GM12878 (cell line): ENCODE results near the gene AK4. TPM values are rescaled to one million over a fixed set of nuclear protein-coding genes. Genes with fewer than 3 reads are reported as not detected.

ENCODE experiments used
- ATAC-seq: fragments of 200-7000 bp; cut with Tn5 transposase; 3 replicates; pipeline ENCODE4 v1.9.1; 2020; ENCODE audit warnings: mild to moderate bottlenecking, moderate library complexity
- BruUV-seq: library from RNA; stranded (reverse); fragments of 400-500 nt; replicated peaks from 2 replicates; lab custom pipeline; 2021; lab: Mats Ljungman, UMichigan
- CTCF ChIA-PET: fragments of 300-600 bp; sonication (Branson Sonifier 250); formaldehyde crosslinking; extraction: SDS; loops from one replicate; lab custom pipeline; 2021; ENCODE audit warnings: inconsistent platforms; lab: Yijun Ruan, JAX
- POLR2A ChIA-PET: fragments of 350-600 bp; formaldehyde crosslinking; extraction: SDS; loops from one replicate; lab custom pipeline; 2021; ENCODE audit warnings: inconsistent platforms; lab: Charles Lee
- RAD21 ChIA-PET: fragments of 300-600 bp; sonication (Branson Sonifier 250); formaldehyde crosslinking; loops from one replicate; lab custom pipeline; 2023; ENCODE audit warnings: antibody characterized with exemption; ENCODE audit not compliant: unreplicated experiment; lab: Charles Lee
- SMC1A ChIA-PET: fragments of 300-600 bp; sonication (Branson Sonifier 250); formaldehyde crosslinking; loops from one replicate; lab custom pipeline; 2023; ENCODE audit not compliant: unreplicated experiment, uncharacterized antibody; lab: Charles Lee
- DNase-seq: peaks from one replicate; pipeline ENCODE4 v3.0.0-alpha.2; 2011; ENCODE audit warnings: low read depth, low spot score
- FAIRE-seq: peaks from 3 replicates; lab custom pipeline; 2011; peaks lifted over from hg19 to GRCh38; lab: Jason Lieb, UNC
- H2AFZ ChIP-seq: 2 replicates; pipeline ENCODE4 v1.6.0; 2011; ENCODE audit warnings: low read depth, low read length, control low read depth; ENCODE audit not compliant: control insufficient read depth
- H3K27ac ChIP-seq: 2 replicates; pipeline ENCODE4 v1.5.1; 2011; ENCODE audit warnings: control low read depth; ENCODE audit not compliant: control insufficient read depth, insufficient read depth
- H3K27me3 ChIP-seq, 2 experiments: replicated peaks in 1 of 2; 2 replicates each; pipeline versions ENCODE4 v1.6.0 to v1.6.1; 2011; ENCODE audit warnings: low read length in 1 of 2; ENCODE audit not compliant: control insufficient read depth in 2 of 2, insufficient read depth in 2 of 2
- H3K36me3 ChIP-seq, 2 experiments: 2 replicates each; pipeline ENCODE4 v1.5.1; 2011; ENCODE audit warnings: low read length in 1 of 2; ENCODE audit not compliant: control insufficient read depth in 2 of 2, insufficient read depth in 2 of 2
- H3K4me1 ChIP-seq: 2 replicates; pipeline ENCODE4 v1.6.1; 2011; ENCODE audit warnings: mild to moderate bottlenecking, low read length, moderate library complexity, mixed read lengths; ENCODE audit not compliant: control insufficient read depth, insufficient read depth
- H3K4me2 ChIP-seq: 2 replicates; pipeline ENCODE4 v1.6.0; 2011; ENCODE audit warnings: control low read depth; ENCODE audit not compliant: control insufficient read depth, insufficient read depth
- H3K4me3 ChIP-seq: fragments of 200-600 bp; sonication (generic); 2 replicates; pipeline ENCODE4 v1.5.1; 2016
- H3K79me2 ChIP-seq: 2 replicates; pipeline ENCODE4 v1.6.0; 2011; ENCODE audit warnings: low read length; ENCODE audit not compliant: control insufficient read depth, insufficient read depth
- H3K9ac ChIP-seq: 2 replicates; pipeline ENCODE4 v1.8.0; 2011; ENCODE audit warnings: low read length, control low read depth, mixed read lengths; ENCODE audit not compliant: control insufficient read depth, insufficient read depth
- H3K9me3 ChIP-seq: replicated peaks from 3 replicates; pipeline ENCODE4 v1.5.1; 2011; ENCODE audit warnings: mild to moderate bottlenecking, low read length; ENCODE audit not compliant: control insufficient read depth, insufficient read depth
- H4K20me1 ChIP-seq: 2 replicates; pipeline ENCODE4 v1.6.0; 2011; ENCODE audit not compliant: control insufficient read depth, insufficient read depth
- CUX1 ChIP-seq: IDR thresholded peaks from 2 replicates; pipeline ENCODE4 v1.6.1; 2012; ENCODE audit warnings: improper control_type of control experiment, low read depth, low read length; ENCODE audit not compliant: insufficient replicate concordance
- IKZF1 ChIP-seq: fragments of 450-650 bp; conservative IDR thresholded peaks from 2 replicates; pipeline ENCODE4 v1.6.1; 2017; ENCODE audit warnings: antibody characterized with exemption, mild to moderate bottlenecking
- MEF2B ChIP-seq: fragments of 450-650 bp; IDR thresholded peaks from 2 replicates; pipeline ENCODE4 v1.6.1; 2018; ENCODE audit warnings: mild to moderate bottlenecking, moderate library complexity; ENCODE audit not compliant: partially characterized antibody, poor library complexity, severe bottlenecking
- ZBTB40 ChIP-seq: fragments of 450-650 bp; IDR thresholded peaks from 2 replicates; pipeline ENCODE4 v1.6.1; 2016; ENCODE audit warnings: mild to moderate bottlenecking, moderate library complexity, borderline replicate concordance
- ZNF687 ChIP-seq: fragments of 450-650 bp; IDR thresholded peaks from 2 replicates; pipeline ENCODE4 v1.6.1; 2017; ENCODE audit warnings: mild to moderate bottlenecking, moderate library complexity
- in situ Hi-C: fragments of 300-500 bp; cut with MboI; formaldehyde crosslinking; loops from 9 replicates; pipeline ENCODE4 v1.14.3; 2018; ENCODE audit warnings: mixed read lengths
- intact Hi-C: fragments of 100-400 bp; cut with micrococcal nuclease; formaldehyde crosslinking; loops from one replicate; pipeline ENCODE4 v1.14.2; 2022; ENCODE audit not compliant: unreplicated experiment
- polyA plus RNA-seq, 11 experiments: library from polyadenylated mRNA; depleted of rRNA in 4 of 11; unstranded in 6 of 11; stranded (reverse) in 5 of 11; fragments of >200 nt; fragmentation: Nextera tagmentation in 4 of 11; fragmentation: Illumina TruSeq in 1 of 11; extraction: Ambion mirVana in 4 of 11; extraction: Trizol in 1 of 11; gene quantifications; 1 replicate in 1 of 11; 2 replicates in 10 of 11; pipeline versions ENCODE4 v1.2.1 to v1.2.3, GENCODE V29; 2011 to 2016; ENCODE audit warnings: inconsistent platforms in 2 of 11, missing spikeins in 2 of 11, low read depth in 1 of 11
- total RNA-seq, 4 experiments: library from RNA; depleted of rRNA in 3 of 4; stranded (reverse); fragments of >200 nt in 3 of 4; fragmentation: Illumina TruSeq in 1 of 4; extraction: Trizol in 1 of 4; gene quantifications; 2 replicates each; pipeline versions ENCODE4 v1.2.1 to v1.2.3, GENCODE V29; 2013 to 2021

Gene AK4
- total and polyA plus RNA-seq, 10 of the 15 experiments (the other 5 are each of a cell fraction or from before 2014, with no cell fraction given): 23.9 to 161 (median 49.0) TPM

- no peak for TF ChIP-seq CUX1
These were observed 109.1 kb downstream of the AK4 start (continued) for GRCh38 chr1:65256860-65257708.

- intact Hi-C loops (no loop called here), in situ Hi-C loops (no loop called here)
- ChIA-PET RAD21 (no interaction called here), CTCF (no interaction called here), SMC1A (no interaction called here), POLR2A (no interaction called here)
- BruUV-seq: no TSS peak
- H3K9me3 ChIP-seq: no peaks in the 10 kb centered on the region
- peaks cover 5 to 6% of the 10 kb centered on the region in 2 experiments; a peak in 3 of 4 replicates for H3K27me3 ChIP-seq
- H3K4me3 ChIP-seq: no peak overlapping the region
- no peaks in the 10 kb centered on the region; the same call in none of the 2 replicates for H3K4me1 ChIP-seq
- TF ChIP-seq ZBTB40 (no peak), IKZF1 (no peak), ZNF687 (no peak), MEF2B (no peak)
- no peak overlapping the region for H3K9ac ChIP-seq
- no peaks in the 10 kb centered on the region for H4K20me1 ChIP-seq
- FAIRE-seq (no peak), DNase-seq (no peak), ATAC-seq (no peak)
- no peak overlapping the region for H3K4me2 ChIP-seq
- H3K36me3 ChIP-seq: no peaks in the 10 kb centered on the region
- H3K79me2 ChIP-seq: no peaks in the 10 kb centered on the region
- no peak overlapping the region for H3K27ac ChIP-seq
- no peak overlapping the region for H2AFZ ChIP-seq
These were observed 110.1 kb downstream of the AK4 start for GRCh38 chr1:65258106-65258505.
